A549 (cell line): ENCODE results near the gene NREP. TPM values are rescaled to one million over a fixed set of nuclear protein-coding genes. Genes with fewer than 3 reads are reported as not detected.

ENCODE experiments used
- ATAC-seq, 2 experiments: fragments of 200-7000 bp in 1 of 2; fragments of >200 bp in 1 of 2; cut with Nextera tagmentation in 1 of 2; cut with Tn5 transposase in 1 of 2; 3 replicates each; pipeline versions ENCODE4 v1.8.0 to v1.9.1; 2018 to 2020; ENCODE audit warnings: mild to moderate bottlenecking in 1 of 2, moderate library complexity in 1 of 2
- CTCF ChIA-PET: fragments of 300-600 bp; sonication (Branson Sonifier 250); formaldehyde crosslinking; extraction: SDS; loops from one replicate; lab custom pipeline; 2021; ENCODE audit warnings: antibody characterized with exemption, inconsistent platforms; lab: Yijun Ruan, JAX
- POLR2A ChIA-PET: fragments of 350-600 bp; formaldehyde crosslinking; extraction: SDS; loops from one replicate; lab custom pipeline; 2021; ENCODE audit warnings: antibody characterized with exemption, inconsistent platforms; lab: Yijun Ruan, JAX
- DNase-seq, 2 experiments: peaks; one replicate each; pipeline versions ENCODE4 v3.0.0 to v3.0.0-alpha.2; 2011 to 2016; ENCODE audit warnings: low read depth in 1 of 2, low spot score in 1 of 2
- FAIRE-seq: peaks from 2 replicates; lab custom pipeline; 2011; peaks lifted over from hg19 to GRCh38; lab: Jason Lieb, UNC
- H3K27ac ChIP-seq, 2 experiments: fragments of >200 bp; sonication (Bioruptor Twin); formaldehyde crosslinking; 3 replicates each; pipeline ENCODE4 v1.5.1; 2016 to 2017
- H3K4me1 ChIP-seq: fragments of >200 bp; sonication (Bioruptor Twin); formaldehyde crosslinking; 3 replicates; pipeline ENCODE4 v1.6.1; 2016
- H3K4me2 ChIP-seq: fragments of >200 bp; sonication (Bioruptor Twin); formaldehyde crosslinking; 3 replicates; pipeline ENCODE4 v1.6.1; 2016
- H3K4me3 ChIP-seq: fragments of >200 bp; sonication (Bioruptor Twin); formaldehyde crosslinking; 3 replicates; pipeline ENCODE4 v1.5.1; 2016
- H3K9me3 ChIP-seq: fragments of >200 bp; sonication (Bioruptor Twin); formaldehyde crosslinking; 3 replicates; pipeline ENCODE4 v1.6.1; 2016
- BHLHE40 ChIP-seq: IDR thresholded peaks from 2 replicates; pipeline ENCODE4 v1.6.1; 2012; ENCODE audit warnings: low read depth, low read length, inconsistent platforms
- CHD4 ChIP-seq: fragments of 200-600 bp; sonication (generic); IDR thresholded peaks from 2 replicates; pipeline ENCODE4 v1.6.1; 2016; ENCODE audit warnings: antibody characterized with exemption, mild to moderate bottlenecking, borderline replicate concordance
- E2F6 ChIP-seq: IDR thresholded peaks from 2 replicates; pipeline ENCODE4 v1.6.1; 2012; ENCODE audit warnings: low read depth, borderline replicate concordance
- EHF ChIP-seq: fragments of 250-450 bp; sonication (Bioruptor Pico); IDR thresholded peaks from 2 replicates; pipeline ENCODE4 v1.5.0; 2020; ENCODE audit warnings: mild to moderate bottlenecking
- EHMT2 ChIP-seq: fragments of 200-600 bp; sonication (generic); IDR thresholded peaks from 2 replicates; pipeline ENCODE4 v1.6.1; 2016; ENCODE audit warnings: antibody characterized with exemption, low read depth, mild to moderate bottlenecking, moderate library complexity
- ESRRA ChIP-seq: fragments of 150-350 bp; IDR thresholded peaks from 2 replicates; pipeline ENCODE4 v1.6.1; 2014; ENCODE audit warnings: mild to moderate bottlenecking, low read length, borderline replicate concordance
- FOXS1 ChIP-seq: fragments of 250-450 bp; sonication (Bioruptor Pico); IDR thresholded peaks from 2 replicates; pipeline ENCODE4 v1.5.0; 2020; ENCODE audit warnings: mild to moderate bottlenecking, moderate library complexity
- HEYL ChIP-seq: fragments of 250-450 bp; sonication (Bioruptor Pico); IDR thresholded peaks from 2 replicates; pipeline ENCODE4 v1.8.0; 2021; ENCODE audit warnings: mild to moderate bottlenecking, moderate library complexity
- HOXA7 ChIP-seq: fragments of 250-450 bp; sonication (Bioruptor Pico); IDR thresholded peaks from 2 replicates; pipeline ENCODE4 v1.5.0; 2020; ENCODE audit warnings: mild to moderate bottlenecking, moderate library complexity
- HOXB5 ChIP-seq: fragments of 250-450 bp; sonication (Bioruptor Pico); IDR thresholded peaks from 2 replicates; pipeline ENCODE4 v1.5.0; 2020; ENCODE audit warnings: mild to moderate bottlenecking, moderate library complexity
- JUN ChIP-seq, 2 experiments: fragments of >200 bp; sonication (Bioruptor Twin); formaldehyde crosslinking; IDR thresholded peaks; 2 replicates in 1 of 2; 3 replicates in 1 of 2; pipeline ENCODE4 v1.6.1; 2016 to 2017
- KDM1A ChIP-seq: fragments of 200-600 bp; sonication (generic); IDR thresholded peaks from 2 replicates; pipeline ENCODE4 v1.6.1; 2016; ENCODE audit warnings: low read depth, mild to moderate bottlenecking
- KDM5A ChIP-seq: fragments of 200-600 bp; sonication (generic); IDR thresholded peaks from 2 replicates; pipeline ENCODE4 v1.6.1; 2016; ENCODE audit warnings: antibody characterized with exemption, mild to moderate bottlenecking
- MAFK ChIP-seq: fragments of 450-650 bp; IDR thresholded peaks from 2 replicates; pipeline ENCODE4 v1.6.1; 2014; ENCODE audit not compliant: partially characterized antibody
- MYC ChIP-seq: IDR thresholded peaks from 2 replicates; pipeline ENCODE4 v1.6.1; 2012; ENCODE audit warnings: mild to moderate bottlenecking, inconsistent platforms, low read length, improper control_type of control experiment, borderline replicate concordance
- NPAS2 ChIP-seq: fragments of 250-450 bp; sonication (Bioruptor Pico); IDR thresholded peaks from 2 replicates; pipeline ENCODE4 v1.8.0; 2022; ENCODE audit warnings: mild to moderate bottlenecking, moderate library complexity, borderline replicate concordance
- POLR2A ChIP-seq: IDR thresholded peaks from 2 replicates; pipeline ENCODE4 v1.6.1; 2012; ENCODE audit warnings: mild to moderate bottlenecking, low read length
- REST ChIP-seq: fragments of 200-600 bp; sonication (generic); IDR thresholded peaks from 2 replicates; pipeline ENCODE4 v1.6.1; 2016; ENCODE audit warnings: antibody characterized with exemption, mild to moderate bottlenecking, moderate library complexity
- RFX5 ChIP-seq: fragments of 450-650 bp; IDR thresholded peaks from 2 replicates; pipeline ENCODE4 v1.7.1; 2014; ENCODE audit warnings: antibody characterized with exemption, mild to moderate bottlenecking, moderate library complexity
- RNF2 ChIP-seq: fragments of 200-600 bp; sonication (generic); IDR thresholded peaks from 2 replicates; pipeline ENCODE4 v1.6.1; 2016; ENCODE audit warnings: low read depth, mild to moderate bottlenecking, antibody characterized with exemption, moderate library complexity, borderline replicate concordance
- SMC3 ChIP-seq: fragments of >200 bp; sonication (Bioruptor Twin); formaldehyde crosslinking; IDR thresholded peaks from 3 replicates; pipeline ENCODE4 v1.6.1; 2018; ENCODE audit warnings: inconsistent platforms
- ZC3H11A ChIP-seq: fragments of 450-650 bp; IDR thresholded peaks from 2 replicates; pipeline ENCODE4 v1.6.1; 2014; ENCODE audit warnings: antibody characterized with exemption, mild to moderate bottlenecking
- ZFP36 ChIP-seq: fragments of 450-650 bp; IDR thresholded peaks from 2 replicates; pipeline ENCODE4 v1.6.1; 2014; ENCODE audit warnings: borderline replicate concordance; ENCODE audit not compliant: partially characterized antibody
- ZNF302 ChIP-seq: fragments of 250-450 bp; sonication (Bioruptor Pico); IDR thresholded peaks from 2 replicates; pipeline ENCODE4 v1.9.0; 2021; ENCODE audit warnings: inconsistent platforms, mild to moderate bottlenecking, moderate library complexity
- WGBS: methylation state at CpG from one replicate; pipeline ENCODE4 v1.1.6; 2017; ENCODE audit errors: missing lambda C conversion rate; 5-methylcytosine and 5-hydroxymethylcytosine counted together
- polyA plus RNA-seq, 4 experiments: library from polyadenylated mRNA; depleted of rRNA in 3 of 4; stranded (reverse); fragments of >200 nt; fragmentation: RNase III in 1 of 4; extraction: RNeasy Plus Mini Kit Qiagen cat#74134 plus additional on column Dnase treatment in 1 of 4; gene quantifications; 2 replicates in 3 of 4; 3 replicates in 1 of 4; pipeline ENCODE4 v1.2.3, GENCODE V29; 2011 to 2017
- TF ChIP-seq, protein P1 (sequence below): fragments of 250-450 bp; sonication (Bioruptor Pico); IDR thresholded peaks from 2 replicates; pipeline ENCODE4 v1.5.0; 2020; ENCODE audit warnings: low read depth, mild to moderate bottlenecking, moderate library complexity
- TF ChIP-seq, protein P2 (sequence below): fragments of 150-350 bp; IDR thresholded peaks from 2 replicates; pipeline ENCODE4 v1.6.1; 2014; ENCODE audit warnings: low read depth, mild to moderate bottlenecking, low read length
- TF ChIP-seq, protein P3 (sequence below): fragments of >200 bp; sonication (Bioruptor Twin); formaldehyde crosslinking; IDR thresholded peaks from 3 replicates; pipeline ENCODE4 v1.5.1; 2016

NREP gene
- polyA plus RNA-seq, 2 of the 4 experiments (the other 2 are of a cell fraction) = 8.7 to 28.1 TPM

DNA sequence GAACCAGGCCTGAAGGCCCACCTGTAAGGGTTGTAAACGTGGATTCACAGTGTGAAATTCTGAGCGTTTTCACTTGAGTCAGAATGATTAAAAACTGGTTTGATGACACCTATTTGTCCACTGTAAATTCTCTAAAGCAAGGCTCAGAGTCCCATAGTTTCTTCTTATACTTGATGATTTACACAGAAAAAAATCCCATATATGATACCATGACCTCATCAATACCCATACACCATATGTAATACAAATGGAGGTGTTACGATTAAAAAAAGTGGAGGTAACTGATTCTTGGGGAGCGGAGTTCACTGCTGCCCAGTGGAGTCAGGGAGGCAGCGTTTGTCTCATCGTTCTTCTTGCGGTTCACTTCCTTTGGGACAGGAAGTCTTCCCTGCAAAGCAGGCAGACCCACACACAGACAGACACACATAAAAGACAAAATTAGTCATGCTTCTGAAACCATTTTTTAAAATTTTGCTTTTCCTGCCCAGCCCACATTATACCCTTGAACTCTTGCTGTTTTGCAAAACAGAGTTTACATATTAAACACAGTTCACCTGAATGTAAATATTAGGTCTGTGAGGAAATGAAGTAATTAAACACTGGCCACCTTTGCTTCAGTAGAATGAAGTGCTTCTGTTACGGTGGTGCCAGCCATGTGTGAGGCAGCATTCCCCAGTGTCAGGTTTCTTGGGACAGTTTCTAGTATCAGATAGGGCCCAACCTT lies 26.2 kb downstream of the NREP start:
- FAIRE-seq = no peak

DNA sequence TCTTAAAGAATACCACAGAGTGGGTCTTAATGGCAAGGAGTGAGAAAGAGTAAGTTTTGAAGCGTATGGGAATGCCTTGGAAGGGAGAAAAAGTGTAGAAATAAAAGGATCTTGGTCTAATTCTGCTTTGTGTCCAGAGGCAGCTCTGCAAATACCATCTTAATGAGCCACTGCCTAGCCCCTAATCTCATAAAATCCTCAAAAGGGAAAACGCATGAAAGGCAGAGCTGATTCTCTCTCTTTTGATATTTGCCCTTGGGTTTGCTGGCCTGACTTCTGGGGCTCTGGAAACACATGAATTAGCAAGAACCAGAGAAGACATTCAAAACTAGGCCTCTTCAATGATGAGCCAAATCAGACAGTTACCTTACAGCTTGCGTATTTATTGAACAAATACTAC lies 28.1 kb downstream of the NREP start:
- TF ChIP-seq KDM5A (no peak), RFX5 (no peak), HOXB5 (CRISPR knock-in tag) (no peak), SMC3 (no peak), POLR2A (no peak), ZFP36 (no peak), MAFK (no peak), REST (no peak), KDM1A (no peak), CHD4 (no peak), HEYL (CRISPR knock-in tag) (no peak), ZNF302 (CRISPR knock-in tag) (no peak), NPAS2 (CRISPR knock-in tag) (no peak)
- TF ChIP-seq, protein P1, sequence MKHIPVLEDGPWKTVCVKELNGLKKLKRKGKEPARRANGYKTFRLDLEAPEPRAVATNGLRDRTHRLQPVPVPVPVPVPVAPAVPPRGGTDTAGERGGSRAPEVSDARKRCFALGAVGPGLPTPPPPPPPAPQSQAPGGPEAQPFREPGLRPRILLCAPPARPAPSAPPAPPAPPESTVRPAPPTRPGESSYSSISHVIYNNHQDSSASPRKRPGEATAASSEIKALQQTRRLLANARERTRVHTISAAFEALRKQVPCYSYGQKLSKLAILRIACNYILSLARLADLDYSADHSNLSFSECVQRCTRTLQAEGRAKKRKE = no peak
- TF ChIP-seq, protein P2, sequence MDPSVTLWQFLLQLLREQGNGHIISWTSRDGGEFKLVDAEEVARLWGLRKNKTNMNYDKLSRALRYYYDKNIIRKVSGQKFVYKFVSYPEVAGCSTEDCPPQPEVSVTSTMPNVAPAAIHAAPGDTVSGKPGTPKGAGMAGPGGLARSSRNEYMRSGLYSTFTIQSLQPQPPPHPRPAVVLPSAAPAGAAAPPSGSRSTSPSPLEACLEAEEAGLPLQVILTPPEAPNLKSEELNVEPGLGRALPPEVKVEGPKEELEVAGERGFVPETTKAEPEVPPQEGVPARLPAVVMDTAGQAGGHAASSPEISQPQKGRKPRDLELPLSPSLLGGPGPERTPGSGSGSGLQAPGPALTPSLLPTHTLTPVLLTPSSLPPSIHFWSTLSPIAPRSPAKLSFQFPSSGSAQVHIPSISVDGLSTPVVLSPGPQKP = no peak
- Histone ChIP-seq H3K27ac (no peak overlapping the region), H3K4me2 (no peak overlapping the region), H3K9me3 (no peaks in the 10 kb centered on the region), H3K4me3 (no peak overlapping the region), H3K4me1 (no peaks in the 10 kb centered on the region)
- 79% methylated on average over 3 of the region's 3 CpGs for WGBS
- ATAC-seq (no peak), DNase-seq (no peak), FAIRE-seq (no peak)
- POLR2A ChIA-PET = interaction anchor here (0.5 kb wide), 1 partner anchor 28 kb away, joined by 4 read pairs; the partner anchor contains the start of gene NREP
- CTCF ChIA-PET = interaction anchor here (2.2 kb wide), 1 partner anchor 12 kb away, joined by 4 read pairs; no protein-coding TSS in a partner anchor

More for the DNA sequence above, 26.2 kb downstream of the NREP start:
- Histone ChIP-seq H3K4me1 (no peaks in the 10 kb centered on the region), H3K27ac (no peak overlapping the region), H3K4me2 (no peak overlapping the region), H3K4me3 (no peak overlapping the region), H3K9me3 (no peaks in the 10 kb centered on the region)
- CTCF ChIA-PET = no interaction called here
- POLR2A ChIA-PET = no interaction called here
- no peak for ATAC-seq
- TF ChIP-seq ZC3H11A (no peak), FOXS1 (no peak), JUN (IDR thresholded peaks at IDR 0.05) (no peak), BHLHE40 (no peak), HOXA7 (CRISPR knock-in tag) (no peak), EHF (CRISPR knock-in tag) (no peak), RNF2 (no peak), E2F6 (no peak), EHMT2 (no peak), MYC (no peak), ESRRA (no peak), CHD4 (no peak)
- TF ChIP-seq, protein P3, sequence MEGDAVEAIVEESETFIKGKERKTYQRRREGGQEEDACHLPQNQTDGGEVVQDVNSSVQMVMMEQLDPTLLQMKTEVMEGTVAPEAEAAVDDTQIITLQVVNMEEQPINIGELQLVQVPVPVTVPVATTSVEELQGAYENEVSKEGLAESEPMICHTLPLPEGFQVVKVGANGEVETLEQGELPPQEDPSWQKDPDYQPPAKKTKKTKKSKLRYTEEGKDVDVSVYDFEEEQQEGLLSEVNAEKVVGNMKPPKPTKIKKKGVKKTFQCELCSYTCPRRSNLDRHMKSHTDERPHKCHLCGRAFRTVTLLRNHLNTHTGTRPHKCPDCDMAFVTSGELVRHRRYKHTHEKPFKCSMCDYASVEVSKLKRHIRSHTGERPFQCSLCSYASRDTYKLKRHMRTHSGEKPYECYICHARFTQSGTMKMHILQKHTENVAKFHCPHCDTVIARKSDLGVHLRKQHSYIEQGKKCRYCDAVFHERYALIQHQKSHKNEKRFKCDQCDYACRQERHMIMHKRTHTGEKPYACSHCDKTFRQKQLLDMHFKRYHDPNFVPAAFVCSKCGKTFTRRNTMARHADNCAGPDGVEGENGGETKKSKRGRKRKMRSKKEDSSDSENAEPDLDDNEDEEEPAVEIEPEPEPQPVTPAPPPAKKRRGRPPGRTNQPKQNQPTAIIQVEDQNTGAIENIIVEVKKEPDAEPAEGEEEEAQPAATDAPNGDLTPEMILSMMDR = no peak
- no peak for DNase-seq
- WGBS = 80% methylated on average over 8 of the region's 8 CpGs
